Measurements from ENCODE around the gene SEC23IP.

Gene SEC23IP

GRCh38 chr10:119908166-119908565 is 15.6 kb downstream of the SEC23IP start:
- Histone ChIP-seq H3F3A (ENCODE audit: insufficient read depth, low read length) (no peaks in the 10 kb centered on the region), H2AFZ (ENCODE audit: low read length) (no peak overlapping the region), H3K79me2 (ENCODE audit: low read length) (peaks cover 2% of the 10 kb centered on the region; the same call in 1 of the 2 replicates), H3K36me3 (replicated peaks; ENCODE audit: insufficient read depth, low read length) (no peaks in the 10 kb centered on the region; the same call in 1 of the 2 replicates), H3K9me3 (replicated peaks; ENCODE audit: insufficient read depth, low read length) (no peaks in the 10 kb centered on the region), H3K4me3 (ENCODE audit: low read length) (no peak overlapping the region), H3K4me1 (ENCODE audit: low read length) (no peaks in the 10 kb centered on the region), H4K20me1 (ENCODE audit: insufficient read depth, low read length) (no peaks in the 10 kb centered on the region), H3K27ac (ENCODE audit: low read length) (no peak overlapping the region), H3K9me2 (replicated peaks; ENCODE audit: insufficient read depth, low read length) (no peaks in the 10 kb centered on the region), H3K4me2 (ENCODE audit: low read depth, low read length) (no peak overlapping the region), H3K27me3 (replicated peaks; ENCODE audit: insufficient read depth, low read length) (no peaks in the 10 kb centered on the region), H3K9ac (ENCODE audit: low read length) (no peak overlapping the region)
- TF ChIP-seq CTCF (IDR thresholded peaks at IDR 0.05; ENCODE audit: low read length) = no peak
- no peak for TF ChIP-seq EZH2 (optimal IDR thresholded peaks at IDR 0.05; ENCODE audit: low read depth, low read length)
- TF ChIP-seq EZH2phosphoT487 (IDR thresholded peaks at IDR 0.05; ENCODE audit: low read length) = no peak
- no peak for DNase-seq

GRCh38 chr10:119910689-119911088 is 18.2 kb downstream of the SEC23IP start:
- no peaks in the 10 kb centered on the region for H3K27me3 ChIP-seq (replicated peaks; ENCODE audit: insufficient read depth, low read length)
- H3K79me2 ChIP-seq (ENCODE audit: low read length) = no peaks in the 10 kb centered on the region
- TF ChIP-seq CTCF (IDR thresholded peaks at IDR 0.05; ENCODE audit: low read length) = no peak
- no peak for TF ChIP-seq EZH2 (optimal IDR thresholded peaks at IDR 0.05; ENCODE audit: low read depth, low read length)
- H3K9me2 ChIP-seq (replicated peaks; ENCODE audit: insufficient read depth, low read length) = no peaks in the 10 kb centered on the region
- H3K27ac ChIP-seq (ENCODE audit: low read length) = no peak overlapping the region
- H3K4me3 ChIP-seq (ENCODE audit: low read length) = no peak overlapping the region
- no peak overlapping the region for H2AFZ ChIP-seq (ENCODE audit: low read length)
- H3K4me1 ChIP-seq (ENCODE audit: low read length) = no peaks in the 10 kb centered on the region
- no peaks in the 10 kb centered on the region for H3F3A ChIP-seq (ENCODE audit: insufficient read depth, low read length)
- H3K4me2 ChIP-seq (ENCODE audit: low read depth, low read length) = no peak overlapping the region
- no peak for DNase-seq
- no peaks in the 10 kb centered on the region for H4K20me1 ChIP-seq (ENCODE audit: insufficient read depth, low read length)
- no peaks in the 10 kb centered on the region for H3K9me3 ChIP-seq (replicated peaks; ENCODE audit: insufficient read depth, low read length)
- no peak overlapping the region for H3K9ac ChIP-seq (ENCODE audit: low read length)
- no peaks in the 10 kb centered on the region; the same call in 1 of the 2 replicates for H3K36me3 ChIP-seq (replicated peaks; ENCODE audit: insufficient read depth, low read length)

- Histone ChIP-seq H3K9ac (ENCODE audit: low read length) (no peak overlapping the region), H3K4me1 (ENCODE audit: low read length) (peaks cover 14% of the 10 kb centered on the region), H4K20me1 (ENCODE audit: insufficient read depth, low read length) (no peaks in the 10 kb centered on the region), H3K4me2 (ENCODE audit: low read depth, low read length) (no peak overlapping the region), H3K36me3 (replicated peaks; ENCODE audit: insufficient read depth, low read length) (peaks cover 13% of the 10 kb centered on the region; the same call in 1 of the 2 replicates), H3F3A (ENCODE audit: insufficient read depth, low read length) (peaks cover 6% of the 10 kb centered on the region; the same call in 1 of the 2 replicates), H2AFZ (ENCODE audit: low read length) (no peak overlapping the region), H3K9me2 (replicated peaks; ENCODE audit: insufficient read depth, low read length) (no peaks in the 10 kb centered on the region), H3K27ac (ENCODE audit: low read length) (no peak overlapping the region), H3K9me3 (replicated peaks; ENCODE audit: insufficient read depth, low read length) (no peaks in the 10 kb centered on the region), H3K27me3 (replicated peaks; ENCODE audit: insufficient read depth, low read length) (no peaks in the 10 kb centered on the region), H3K4me3 (ENCODE audit: low read length) (no peak overlapping the region), H3K79me2 (ENCODE audit: low read length) (no peaks in the 10 kb centered on the region)
- TF ChIP-seq EZH2phosphoT487 (IDR thresholded peaks at IDR 0.05; ENCODE audit: low read length) (no peak), EZH2 (optimal IDR thresholded peaks at IDR 0.05; ENCODE audit: low read depth, low read length) (no peak), CTCF (IDR thresholded peaks at IDR 0.05; ENCODE audit: low read length) (no peak)
- DNase-seq = no peak
Observed at GRCh38 chr10:119917777-119918176, 25.2 kb downstream of the SEC23IP start.

Measured in MM.1S (cell line).